Limb (tissue), 2 donors: ENCODE results near the gene CFAP99.

Experiments used
- DNase-seq, 2 donors: peaks; one replicate each; pipeline ENCODE4 v3.0.0-alpha.2; 2016; ENCODE audit errors: extremely low spot score in 2 of 2

Gene CFAP99

GRCh38 chr4:2411786-2412510, 6.8 kb upstream of the CFAP99 start:
- DNase-seq: no peak

GRCh38 chr4:2412534-2412884, 6.2 kb upstream of the CFAP99 start:
- no peak for DNase-seq

- peak; percentile 30 to 71 for DNase-seq
Observed at GRCh38 chr4:2412885-2413716, 5.7 kb upstream of the CFAP99 start.

GRCh38 chr4:2413821-2414610, 4.7 kb upstream of the CFAP99 start:
- DNase-seq: no peak

- no peak for DNase-seq
Observed at GRCh38 chr4:2415213-2415612, 3.5 kb upstream of the CFAP99 start.

- DNase-seq: no peak
Observed at GRCh38 chr4:2415881-2416563, 2.7 kb upstream of the CFAP99 start.

GRCh38 chr4:2416564-2417225, 2.1 kb upstream of the CFAP99 start:
- no peak for DNase-seq

GRCh38 chr4:2417226-2417764, 1.5 kb upstream of the CFAP99 start:
- DNase-seq: no peak

GRCh38 chr4:2417765-2418649, 748 bp upstream of the CFAP99 start, which contains the start of gene ZFYVE28:
ZFYVE28 (minus strand) TSS chr4:2418645; CDS start chr4:2418323, 322 bp downstream.
- DNase-seq: no peak

- no peak for DNase-seq
Observed at GRCh38 chr4:2419814-2420213, 1.1 kb downstream of the CFAP99 start.

GRCh38 chr4:2421928-2422327, 3.2 kb downstream of the CFAP99 start:
- no peak for DNase-seq

GRCh38 chr4:2423066-2423465, 4.3 kb downstream of the CFAP99 start:
- DNase-seq: no peak

- no peak for DNase-seq
Observed at GRCh38 chr4:2423695-2424094, 4.9 kb downstream of the CFAP99 start.

GRCh38 chr4:2424581-2424980, 5.8 kb downstream of the CFAP99 start:
- no peak for DNase-seq

- DNase-seq: peak in 1 of 2 donors; percentile 19
Observed at GRCh38 chr4:2425386-2426068, 6.8 kb downstream of the CFAP99 start.

- no peak for DNase-seq
Observed at GRCh38 chr4:2426069-2426397, 7.3 kb downstream of the CFAP99 start.

- peak in 1 of 2 donors; percentile 26 for DNase-seq
Observed at GRCh38 chr4:2426711-2427275, 8.0 kb downstream of the CFAP99 start.

GRCh38 chr4:2427383-2428334, 8.9 kb downstream of the CFAP99 start:
- peak in 1 of 2 donors; percentile 28 for DNase-seq
